A549 (cell line): ENCODE results near the gene CENPK. TPM values are rescaled to one million over a fixed set of nuclear protein-coding genes. Genes with fewer than 3 reads are reported as not detected.

Experiments
- ATAC-seq, 2 experiments: fragments of 200-7000 bp in 1 of 2; fragments of >200 bp in 1 of 2; cut with Nextera tagmentation in 1 of 2; cut with Tn5 transposase in 1 of 2; 3 replicates each; pipeline versions ENCODE4 v1.8.0 to v1.9.1; 2018 to 2020; ENCODE audit warnings: mild to moderate bottlenecking in 1 of 2, moderate library complexity in 1 of 2
- CTCF ChIA-PET: fragments of 300-600 bp; sonication (Branson Sonifier 250); formaldehyde crosslinking; extraction: SDS; loops from one replicate; lab custom pipeline; 2021; ENCODE audit warnings: antibody characterized with exemption, inconsistent platforms; lab: Yijun Ruan, JAX
- POLR2A ChIA-PET: fragments of 350-600 bp; formaldehyde crosslinking; extraction: SDS; loops from one replicate; lab custom pipeline; 2021; ENCODE audit warnings: antibody characterized with exemption, inconsistent platforms; lab: Yijun Ruan, JAX
- DNase-seq, 2 experiments: peaks; one replicate each; pipeline versions ENCODE4 v3.0.0 to v3.0.0-alpha.2; 2011 to 2016; ENCODE audit warnings: low read depth in 1 of 2, low spot score in 1 of 2
- FAIRE-seq: peaks from 2 replicates; lab custom pipeline; 2011; peaks lifted over from hg19 to GRCh38; lab: Jason Lieb, UNC
- H3K27ac ChIP-seq, 2 experiments: fragments of >200 bp; sonication (Bioruptor Twin); formaldehyde crosslinking; 3 replicates each; pipeline ENCODE4 v1.5.1; 2016 to 2017
- H3K4me1 ChIP-seq: fragments of >200 bp; sonication (Bioruptor Twin); formaldehyde crosslinking; 3 replicates; pipeline ENCODE4 v1.6.1; 2016
- H3K4me2 ChIP-seq: fragments of >200 bp; sonication (Bioruptor Twin); formaldehyde crosslinking; 3 replicates; pipeline ENCODE4 v1.6.1; 2016
- H3K4me3 ChIP-seq: fragments of >200 bp; sonication (Bioruptor Twin); formaldehyde crosslinking; 3 replicates; pipeline ENCODE4 v1.5.1; 2016
- H3K9me3 ChIP-seq: fragments of >200 bp; sonication (Bioruptor Twin); formaldehyde crosslinking; 3 replicates; pipeline ENCODE4 v1.6.1; 2016
- CBX8 ChIP-seq: fragments of 200-600 bp; sonication (generic); IDR thresholded peaks from 2 replicates; pipeline ENCODE4 v1.6.1; 2016
- CEBPB ChIP-seq, 2 experiments: fragments of >200 bp in 1 of 2; sonication (Bioruptor Twin) in 1 of 2; formaldehyde crosslinking in 1 of 2; IDR thresholded peaks; 2 replicates each; pipeline ENCODE4 v1.6.1; 2012 to 2016
- EHF ChIP-seq: fragments of 250-450 bp; sonication (Bioruptor Pico); IDR thresholded peaks from 2 replicates; pipeline ENCODE4 v1.5.0; 2020; ENCODE audit warnings: mild to moderate bottlenecking
- EHMT2 ChIP-seq: fragments of 200-600 bp; sonication (generic); IDR thresholded peaks from 2 replicates; pipeline ENCODE4 v1.6.1; 2016; ENCODE audit warnings: antibody characterized with exemption, low read depth, mild to moderate bottlenecking, moderate library complexity
- ESRRA ChIP-seq: fragments of 150-350 bp; IDR thresholded peaks from 2 replicates; pipeline ENCODE4 v1.6.1; 2014; ENCODE audit warnings: mild to moderate bottlenecking, low read length, borderline replicate concordance
- HDAC2 ChIP-seq: fragments of 200-600 bp; sonication (generic); IDR thresholded peaks from 2 replicates; pipeline ENCODE4 v1.6.1; 2016
- HEYL ChIP-seq: fragments of 250-450 bp; sonication (Bioruptor Pico); IDR thresholded peaks from 2 replicates; pipeline ENCODE4 v1.8.0; 2021; ENCODE audit warnings: mild to moderate bottlenecking, moderate library complexity
- HOXB5 ChIP-seq: fragments of 250-450 bp; sonication (Bioruptor Pico); IDR thresholded peaks from 2 replicates; pipeline ENCODE4 v1.5.0; 2020; ENCODE audit warnings: mild to moderate bottlenecking, moderate library complexity
- KDM5A ChIP-seq: fragments of 200-600 bp; sonication (generic); IDR thresholded peaks from 2 replicates; pipeline ENCODE4 v1.6.1; 2016; ENCODE audit warnings: antibody characterized with exemption, mild to moderate bottlenecking
- NFE2L2 ChIP-seq: fragments of 150-350 bp; conservative IDR thresholded peaks from 2 replicates; pipeline ENCODE4 v1.6.1; 2014; ENCODE audit warnings: low read length
- NPAS2 ChIP-seq: fragments of 250-450 bp; sonication (Bioruptor Pico); IDR thresholded peaks from 2 replicates; pipeline ENCODE4 v1.8.0; 2022; ENCODE audit warnings: mild to moderate bottlenecking, moderate library complexity, borderline replicate concordance
- NR3C1 ChIP-seq: fragments of >200 bp; sonication (Bioruptor Twin); formaldehyde crosslinking; IDR thresholded peaks from 3 replicates; pipeline ENCODE4 v1.6.1; 2017
- PHF8 ChIP-seq: fragments of 200-600 bp; sonication (generic); IDR thresholded peaks from 2 replicates; pipeline ENCODE4 v1.6.1; 2016; ENCODE audit warnings: low read depth, mild to moderate bottlenecking, antibody characterized with exemption, moderate library complexity, borderline replicate concordance
- POLR2A ChIP-seq: IDR thresholded peaks from 2 replicates; pipeline ENCODE4 v1.6.1; 2012; ENCODE audit warnings: mild to moderate bottlenecking, low read length
- POLR2AphosphoS2 ChIP-seq: conservative IDR thresholded peaks from 2 replicates; pipeline ENCODE4 v1.6.1; 2012; ENCODE audit warnings: low read length, improper control_type of control experiment, inconsistent platforms
- RAD21 ChIP-seq, 2 experiments: fragments of >200 bp in 1 of 2; sonication (Bioruptor Twin) in 1 of 2; formaldehyde crosslinking in 1 of 2; IDR thresholded peaks in 1 of 2; conservative IDR thresholded peaks in 1 of 2; 2 replicates in 1 of 2; 3 replicates in 1 of 2; pipeline ENCODE4 v1.6.1; 2012 to 2018; ENCODE audit warnings: inconsistent platforms in 1 of 2
- RFX5 ChIP-seq: fragments of 450-650 bp; IDR thresholded peaks from 2 replicates; pipeline ENCODE4 v1.7.1; 2014; ENCODE audit warnings: antibody characterized with exemption, mild to moderate bottlenecking, moderate library complexity
- TFCP2L1 ChIP-seq: fragments of 250-450 bp; sonication (Bioruptor Pico); IDR thresholded peaks from 2 replicates; pipeline ENCODE4 v1.5.0; 2021; ENCODE audit warnings: mild to moderate bottlenecking
- TP53 ChIP-seq: fragments of 250-450 bp; sonication (Bioruptor Pico); IDR thresholded peaks from 2 replicates; pipeline ENCODE4 v1.5.0; 2021; ENCODE audit warnings: mild to moderate bottlenecking, moderate library complexity
- WGBS: methylation state at CpG from one replicate; pipeline ENCODE4 v1.1.6; 2017; ENCODE audit errors: missing lambda C conversion rate; 5-methylcytosine and 5-hydroxymethylcytosine counted together
- polyA plus RNA-seq, 4 experiments: library from polyadenylated mRNA; depleted of rRNA in 3 of 4; stranded (reverse); fragments of >200 nt; fragmentation: RNase III in 1 of 4; extraction: RNeasy Plus Mini Kit Qiagen cat#74134 plus additional on column Dnase treatment in 1 of 4; gene quantifications; 2 replicates in 3 of 4; 3 replicates in 1 of 4; pipeline ENCODE4 v1.2.3, GENCODE V29; 2011 to 2017
- TF ChIP-seq, protein P1 (sequence below): fragments of >200 bp; sonication (Bioruptor Twin); formaldehyde crosslinking; IDR thresholded peaks from 2 replicates; pipeline ENCODE4 v1.6.1; 2016
- TF ChIP-seq, protein P2 (sequence below): fragments of >200 bp; sonication (Bioruptor Twin); formaldehyde crosslinking; IDR thresholded peaks from 3 replicates; pipeline ENCODE4 v1.5.1; 2016
- TF ChIP-seq, protein P3 (sequence below): IDR thresholded peaks from 2 replicates; pipeline ENCODE4 v1.6.1; 2012
- TF ChIP-seq, protein P4 (sequence below): fragments of 250-450 bp; sonication (Bioruptor Pico); IDR thresholded peaks from 2 replicates; pipeline ENCODE4 v1.5.0; 2020; ENCODE audit warnings: low read depth, mild to moderate bottlenecking, moderate library complexity

CENPK gene
- polyA plus RNA-seq, 2 of the 4 experiments (the other 2 are of a cell fraction): 71.2 to 72.7 TPM

DNA sequence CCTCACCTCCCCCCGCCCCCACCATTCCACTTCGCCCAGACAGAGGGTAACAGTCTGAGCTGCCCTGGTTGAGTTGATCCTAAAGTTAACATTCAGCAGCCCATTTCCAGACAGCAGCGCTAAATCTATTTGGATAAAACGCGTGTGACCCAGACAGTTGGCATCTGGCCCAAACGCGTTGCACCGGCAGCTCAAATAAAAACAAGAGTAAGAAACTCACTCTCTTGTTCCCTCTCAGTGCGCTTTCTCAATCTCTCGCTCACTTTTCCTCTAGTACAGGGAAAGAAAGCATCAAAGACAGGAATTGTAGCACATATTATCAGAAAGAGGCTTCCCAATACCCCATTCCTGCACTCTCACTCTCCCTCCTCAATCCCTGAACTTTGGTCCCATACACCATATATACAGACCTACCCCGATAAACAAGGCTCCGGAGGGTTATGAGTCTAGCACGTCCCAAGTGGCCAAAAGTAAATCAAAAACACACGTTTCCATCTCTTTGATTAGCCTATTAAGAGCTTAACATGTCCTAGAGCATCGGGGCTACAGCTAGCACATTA, 82.6 kb downstream of the CENPK start:
- Histone ChIP-seq H3K27ac (peak overlapping the region in 1 of 2 experiments; percentile 52; a peak in 3 of 6 replicates), H3K4me2 (peak overlapping the region; percentile 100), H3K9me3 (no peaks in the 10 kb centered on the region), H3K4me1 (peaks cover 22% of the 10 kb centered on the region; the same call in 2 of the 3 replicates), H3K4me3 (peak overlapping the region; percentile 65)
- CTCF ChIA-PET: interaction anchor here (1.0 to 2.6 kb wide), 3 partner anchors 21 to 669 kb away, joined by 3 to 6 read pairs (median 4); no protein-coding TSS in a partner anchor
- peak; percentile 46 to 50; a peak in 4 of 6 replicates for ATAC-seq
- TF ChIP-seq RFX5 (no peak), NPAS2 (no peak), HDAC2 (no peak), NR3C1 (no peak), POLR2A (no peak), EHF (CRISPR knock-in tag) (no peak), HOXB5 (CRISPR knock-in tag) (no peak), EHMT2 (no peak), POLR2AphosphoS2 (no peak), CBX8 (no peak), CEBPB (IDR thresholded peaks at IDR 0.05) (no peak), TP53 (CRISPR knock-in tag) (no peak), TFCP2L1 (no peak), ESRRA (no peak), HEYL (CRISPR knock-in tag) (no peak), RAD21 (conservative IDR thresholded peaks at IDR 0.05 in 1 of 2, IDR thresholded peaks at IDR 0.05 in 1 of 2) (no peak)
- TF ChIP-seq, protein P1, sequence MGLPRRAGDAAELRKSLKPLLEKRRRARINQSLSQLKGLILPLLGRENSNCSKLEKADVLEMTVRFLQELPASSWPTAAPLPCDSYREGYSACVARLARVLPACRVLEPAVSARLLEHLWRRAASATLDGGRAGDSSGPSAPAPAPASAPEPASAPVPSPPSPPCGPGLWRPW: no peak
- TF ChIP-seq, protein P2, sequence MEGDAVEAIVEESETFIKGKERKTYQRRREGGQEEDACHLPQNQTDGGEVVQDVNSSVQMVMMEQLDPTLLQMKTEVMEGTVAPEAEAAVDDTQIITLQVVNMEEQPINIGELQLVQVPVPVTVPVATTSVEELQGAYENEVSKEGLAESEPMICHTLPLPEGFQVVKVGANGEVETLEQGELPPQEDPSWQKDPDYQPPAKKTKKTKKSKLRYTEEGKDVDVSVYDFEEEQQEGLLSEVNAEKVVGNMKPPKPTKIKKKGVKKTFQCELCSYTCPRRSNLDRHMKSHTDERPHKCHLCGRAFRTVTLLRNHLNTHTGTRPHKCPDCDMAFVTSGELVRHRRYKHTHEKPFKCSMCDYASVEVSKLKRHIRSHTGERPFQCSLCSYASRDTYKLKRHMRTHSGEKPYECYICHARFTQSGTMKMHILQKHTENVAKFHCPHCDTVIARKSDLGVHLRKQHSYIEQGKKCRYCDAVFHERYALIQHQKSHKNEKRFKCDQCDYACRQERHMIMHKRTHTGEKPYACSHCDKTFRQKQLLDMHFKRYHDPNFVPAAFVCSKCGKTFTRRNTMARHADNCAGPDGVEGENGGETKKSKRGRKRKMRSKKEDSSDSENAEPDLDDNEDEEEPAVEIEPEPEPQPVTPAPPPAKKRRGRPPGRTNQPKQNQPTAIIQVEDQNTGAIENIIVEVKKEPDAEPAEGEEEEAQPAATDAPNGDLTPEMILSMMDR: no peak
- POLR2A ChIA-PET: interaction anchor here (1.1 to 4.4 kb wide), 2 partner anchors 377 to 379 kb away, joined by 4 to 22 read pairs; no protein-coding TSS in a partner anchor
- peak in 1 of 2 experiments; percentile 30 for DNase-seq
- WGBS: 2% methylated on average over 15 of the region's 15 CpGs
- no peak for FAIRE-seq

DNA sequence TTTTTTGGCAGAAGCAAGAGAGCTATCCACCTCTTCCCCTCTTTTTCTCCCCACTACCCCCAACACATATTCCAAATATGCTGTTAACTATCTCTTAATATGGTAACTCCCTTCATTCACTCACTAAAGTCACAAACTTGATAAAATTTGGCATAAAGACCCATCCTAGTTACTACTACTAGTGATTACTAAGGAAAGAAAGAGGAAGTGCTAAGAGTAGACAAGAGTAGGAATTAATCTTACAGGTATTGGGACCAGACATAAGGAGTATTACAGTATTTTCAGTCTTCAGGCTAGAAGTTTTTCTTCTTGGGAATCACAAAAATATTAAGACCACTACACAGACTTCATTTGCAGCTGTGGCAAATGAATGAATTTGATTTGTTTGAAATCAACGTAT, 83.4 kb downstream of the CENPK start:
- TF ChIP-seq NFE2L2 (no peak), PHF8 (no peak), POLR2A (no peak), KDM5A (no peak), HDAC2 (no peak)
- TF ChIP-seq, protein P3, sequence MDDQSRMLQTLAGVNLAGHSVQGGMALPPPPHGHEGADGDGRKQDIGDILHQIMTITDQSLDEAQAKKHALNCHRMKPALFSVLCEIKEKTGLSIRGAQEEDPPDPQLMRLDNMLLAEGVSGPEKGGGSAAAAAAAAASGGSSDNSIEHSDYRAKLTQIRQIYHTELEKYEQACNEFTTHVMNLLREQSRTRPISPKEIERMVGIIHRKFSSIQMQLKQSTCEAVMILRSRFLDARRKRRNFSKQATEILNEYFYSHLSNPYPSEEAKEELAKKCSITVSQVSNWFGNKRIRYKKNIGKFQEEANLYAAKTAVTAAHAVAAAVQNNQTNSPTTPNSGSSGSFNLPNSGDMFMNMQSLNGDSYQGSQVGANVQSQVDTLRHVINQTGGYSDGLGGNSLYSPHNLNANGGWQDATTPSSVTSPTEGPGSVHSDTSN: no peak
- TF ChIP-seq, protein P4, sequence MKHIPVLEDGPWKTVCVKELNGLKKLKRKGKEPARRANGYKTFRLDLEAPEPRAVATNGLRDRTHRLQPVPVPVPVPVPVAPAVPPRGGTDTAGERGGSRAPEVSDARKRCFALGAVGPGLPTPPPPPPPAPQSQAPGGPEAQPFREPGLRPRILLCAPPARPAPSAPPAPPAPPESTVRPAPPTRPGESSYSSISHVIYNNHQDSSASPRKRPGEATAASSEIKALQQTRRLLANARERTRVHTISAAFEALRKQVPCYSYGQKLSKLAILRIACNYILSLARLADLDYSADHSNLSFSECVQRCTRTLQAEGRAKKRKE (CRISPR knock-in tag): no peak
- WGBS: 75% methylated on average over 1 of the region's 1 CpG
- no peaks in the 10 kb centered on the region for H3K9me3 ChIP-seq
- H3K27ac ChIP-seq: no peak overlapping the region
- DNase-seq (no peak), ATAC-seq (no peak), FAIRE-seq (no peak)
- peaks cover 22% of the 10 kb centered on the region; the same call in 2 of the 3 replicates for H3K4me1 ChIP-seq
- ChIA-PET CTCF (interaction anchor here (1.2 to 2.6 kb wide), 2 partner anchors 379 to 669 kb away, joined by 3 to 6 read pairs; no protein-coding TSS in a partner anchor), POLR2A (no interaction called here)
- H3K4me3 ChIP-seq: no peak overlapping the region; the same call in 2 of the 3 replicates
- no peak overlapping the region; the same call in 2 of the 3 replicates for H3K4me2 ChIP-seq
